HG02938 (cell line): ENCODE measurements around the gene PGA4.
"Not testable (repeated sequence)": the region's sequence is repeated elsewhere in the genome, so short reads cannot be mapped to it uniquely, and the experiment has no call there.

Experiments
- ATAC-seq: cut with Tn5 transposase; IDR thresholded peaks from one replicate; pipeline ENCODE4 v1.9.1; 2021; ENCODE audit warnings: mild to moderate bottlenecking, moderate library complexity; ENCODE audit not compliant: unreplicated experiment

The PGA4 gene

GRCh38 chr11:61203873-61204272, 18.3 kb upstream of the PGA4 start:
- ATAC-seq, result not testable (repeated sequence)

GRCh38 chr11:61204502-61205059, 17.6 kb upstream of the PGA4 start:
- not testable (repeated sequence) for ATAC-seq

GRCh38 chr11:61207636-61208310, 14.4 kb upstream of the PGA4 start:
- not testable (repeated sequence) for ATAC-seq

GRCh38 chr11:61210629-61211028, 11.5 kb upstream of the PGA4 start:
- ATAC-seq, result not testable (repeated sequence)

GRCh38 chr11:61211327-61211952, 10.7 kb upstream of the PGA4 start:
- not testable (repeated sequence) for ATAC-seq

GRCh38 chr11:61212202-61212601, 9.9 kb upstream of the PGA4 start:
- ATAC-seq, result not testable (repeated sequence)

- ATAC-seq, result not testable (repeated sequence)
Observed at GRCh38 chr11:61213711-61214324, 8.3 kb upstream of the PGA4 start.

GRCh38 chr11:61218306-61218705, 3.8 kb upstream of the PGA4 start:
- not testable (repeated sequence) for ATAC-seq

GRCh38 chr11:61219016-61219415, 3.1 kb upstream of the PGA4 start:
- ATAC-seq, result not testable (repeated sequence)

GRCh38 chr11:61222692-61223091, 545 bp downstream of the PGA4 start:
- not testable (repeated sequence) for ATAC-seq

GRCh38 chr11:61226457-61227137, 4.5 kb downstream of the PGA4 start:
- not testable (repeated sequence) for ATAC-seq

GRCh38 chr11:61229458-61229857, 7.3 kb downstream of the PGA4 start:
- not testable (repeated sequence) for ATAC-seq

GRCh38 chr11:61231033-61231432, 8.9 kb downstream of the PGA4 start:
- ATAC-seq, result not testable (repeated sequence)

- not testable (repeated sequence) for ATAC-seq
Observed at GRCh38 chr11:61231585-61231984, 9.4 kb downstream of the PGA4 start.

GRCh38 chr11:61232548-61233145, 10.5 kb downstream of the PGA4 start:
- ATAC-seq, result not testable (repeated sequence)

GRCh38 chr11:61237130-61237529, 15.0 kb downstream of the PGA4 start:
- ATAC-seq, result not testable (repeated sequence)

GRCh38 chr11:61240288-61240687, 18.1 kb downstream of the PGA4 start:
- not testable (repeated sequence) for ATAC-seq

- ATAC-seq, result not testable (repeated sequence)
Observed at GRCh38 chr11:61240875-61241274, 18.7 kb downstream of the PGA4 start, which contains the start of gene PGA5. PGA5 (plus strand) TSS chr11:61241175; CDS start chr11:61241227, 52 bp downstream.

- ATAC-seq, result not testable (repeated sequence)
Observed at GRCh38 chr11:61241526-61241925, 19.4 kb downstream of the PGA4 start.

GRCh38 chr11:61245284-61245964, 23.3 kb downstream of the PGA4 start:
- not testable (repeated sequence) for ATAC-seq
